Activated T-cell treated with anti-CD3 and anti-CD28 coated beads, Interleukin-2, amount 50 U/mL, for 72 hours (primary cell): Measurements from ENCODE around the gene SLC22A23. TPM values are rescaled to one million over a fixed set of nuclear protein-coding genes. Genes with fewer than 3 reads are reported as not detected.
A peak's percentile ranks its signal among the peaks of the same experiment; 100 is the strongest.

Experiments
- ATAC-seq, 2 donors: fragments of 150-1000 bp; cut with Tn5 transposase; replicated peaks in 1 of 2; 2 replicates each; pipeline ENCODE4 v1.10.0; 2021; ENCODE audit warnings: moderate library complexity in 2 of 2, mild to moderate bottlenecking in 1 of 2
- DNase-seq, 2 donors: peaks; one replicate each; pipeline ENCODE4 v3.0.0; 2021 to 2022; ENCODE audit warnings: mixed read lengths in 1 of 2
- H3K27ac Mint-ChIP-seq: one replicate; pipeline ENCODE4 v1.8.0; 2022; ENCODE audit warnings: mild to moderate bottlenecking, moderate library complexity, mixed read lengths
- H3K27me3 Mint-ChIP-seq: one replicate; pipeline ENCODE4 v1.8.0; 2022; ENCODE audit warnings: low read depth, mixed read lengths
- H3K36me3 Mint-ChIP-seq, 2 donors: one replicate each; pipeline ENCODE4 v1.8.0; 2022; ENCODE audit warnings: mixed read lengths in 2 of 2, mild to moderate bottlenecking in 1 of 2; ENCODE audit not compliant: insufficient read depth in 2 of 2
- H3K4me1 Mint-ChIP-seq: one replicate; pipeline ENCODE4 v1.8.0; 2022; ENCODE audit warnings: low read depth, mixed read lengths
- H3K4me3 Mint-ChIP-seq, 2 donors: one replicate each; pipeline ENCODE4 v1.8.0; 2022; ENCODE audit warnings: mild to moderate bottlenecking in 2 of 2, mixed read lengths in 2 of 2, moderate library complexity in 2 of 2
- H3K9me3 Mint-ChIP-seq, 2 donors: one replicate each; pipeline ENCODE4 v1.8.0; 2022; ENCODE audit warnings: mixed read lengths in 2 of 2
- total RNA-seq, 2 donors: library from RNA; stranded (reverse); gene quantifications; one replicate each; pipeline ENCODE4 v1.2.3, GENCODE V29; 2022

The SLC22A23 gene
- total RNA-seq, 2 donors from 2014 or later = 1.5 to 2.0 TPM

DNA sequence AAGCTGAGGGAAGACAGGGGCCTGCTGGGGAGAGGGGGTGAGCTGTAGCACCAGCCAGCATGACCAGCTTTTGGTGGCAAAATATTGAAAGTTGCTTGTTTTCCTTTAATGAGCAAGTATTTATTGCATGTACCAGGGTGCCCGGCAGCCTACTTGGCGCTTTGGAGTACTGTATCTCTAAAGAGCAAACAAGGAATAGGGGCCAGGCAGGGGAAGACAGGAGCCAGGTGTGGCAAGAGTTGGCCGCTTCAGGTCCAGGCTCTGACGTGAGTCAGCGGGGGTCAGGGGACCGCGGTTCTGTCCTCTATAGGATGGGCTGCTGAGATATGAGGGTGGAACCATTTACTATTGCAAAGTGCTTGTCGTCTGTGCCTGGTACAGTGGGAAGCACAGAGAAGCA is 135.0 kb downstream of the SLC22A23 start:
- ATAC-seq (no peak), DNase-seq (no peak)
- H3K4me1 Mint-ChIP-seq = peaks cover 38% of the 10 kb centered on the region
- no peaks in the 10 kb centered on the region for H3K36me3 Mint-ChIP-seq
- H3K4me3 Mint-ChIP-seq = no peak overlapping the region
- H3K9me3 Mint-ChIP-seq = no peaks in the 10 kb centered on the region
- H3K27me3 Mint-ChIP-seq = peaks cover 12% of the 10 kb centered on the region
- no peak overlapping the region for H3K27ac Mint-ChIP-seq

DNA sequence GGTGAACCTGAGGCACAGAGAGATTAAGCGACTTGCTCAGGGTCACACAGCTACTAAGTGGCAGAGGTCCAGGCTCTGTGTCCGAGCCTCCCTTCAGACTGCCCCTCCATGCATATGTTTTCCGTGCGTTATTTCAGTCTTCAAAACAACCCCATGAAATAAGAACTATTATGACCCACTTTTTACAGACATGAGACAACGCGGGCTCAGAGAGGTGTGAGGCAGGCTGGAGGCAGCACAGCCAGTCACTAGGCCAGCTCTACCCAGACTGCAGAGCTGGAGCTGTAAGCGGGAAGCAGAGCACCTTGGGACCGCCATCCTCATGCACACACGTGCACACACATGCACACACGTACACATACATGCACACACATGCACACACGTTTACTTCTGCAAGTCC is 135.8 kb downstream of the SLC22A23 start:
- Mint-ChIP-seq H3K9me3 (no peaks in the 10 kb centered on the region), H3K27me3 (peaks cover 14% of the 10 kb centered on the region), H3K27ac (no peak overlapping the region), H3K36me3 (no peaks in the 10 kb centered on the region), H3K4me1 (peaks cover 38% of the 10 kb centered on the region), H3K4me3 (no peak overlapping the region)
- no peak for ATAC-seq
- no peak for DNase-seq

DNA sequence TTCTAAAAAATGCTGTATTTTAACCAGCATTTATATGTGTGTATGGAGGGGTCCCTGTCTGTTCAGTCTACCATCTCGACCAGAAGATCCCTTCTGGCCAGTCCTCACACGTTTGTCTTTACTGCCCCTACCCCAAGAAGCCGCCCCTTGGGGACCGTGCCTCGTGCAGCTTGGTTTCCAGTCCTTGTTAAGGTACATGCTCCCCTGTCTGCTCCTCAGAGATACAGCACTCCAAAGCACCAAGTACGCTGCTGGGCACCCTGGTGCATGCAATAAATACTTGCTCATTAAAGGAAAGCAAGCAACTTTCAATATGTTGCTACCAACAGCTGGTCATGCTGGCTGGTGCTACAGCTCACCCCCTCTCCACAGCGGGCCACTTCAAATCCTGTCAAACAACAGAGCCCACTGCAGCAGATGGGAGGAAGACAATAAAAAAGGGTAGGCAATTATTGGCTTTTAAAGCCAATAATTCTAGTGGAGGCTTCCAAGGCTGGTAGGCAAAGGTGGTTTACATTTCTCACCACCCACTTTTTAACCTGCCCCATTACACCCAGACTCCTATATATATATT is 136.5 kb downstream of the SLC22A23 start:
- H3K4me3 Mint-ChIP-seq = no peak overlapping the region
- H3K27me3 Mint-ChIP-seq = peaks cover 14% of the 10 kb centered on the region
- no peaks in the 10 kb centered on the region for H3K9me3 Mint-ChIP-seq
- H3K27ac Mint-ChIP-seq = no peak overlapping the region
- no peaks in the 10 kb centered on the region for H3K36me3 Mint-ChIP-seq
- H3K4me1 Mint-ChIP-seq = peaks cover 38% of the 10 kb centered on the region
- DNase-seq (no peak), ATAC-seq (no peak)

DNA sequence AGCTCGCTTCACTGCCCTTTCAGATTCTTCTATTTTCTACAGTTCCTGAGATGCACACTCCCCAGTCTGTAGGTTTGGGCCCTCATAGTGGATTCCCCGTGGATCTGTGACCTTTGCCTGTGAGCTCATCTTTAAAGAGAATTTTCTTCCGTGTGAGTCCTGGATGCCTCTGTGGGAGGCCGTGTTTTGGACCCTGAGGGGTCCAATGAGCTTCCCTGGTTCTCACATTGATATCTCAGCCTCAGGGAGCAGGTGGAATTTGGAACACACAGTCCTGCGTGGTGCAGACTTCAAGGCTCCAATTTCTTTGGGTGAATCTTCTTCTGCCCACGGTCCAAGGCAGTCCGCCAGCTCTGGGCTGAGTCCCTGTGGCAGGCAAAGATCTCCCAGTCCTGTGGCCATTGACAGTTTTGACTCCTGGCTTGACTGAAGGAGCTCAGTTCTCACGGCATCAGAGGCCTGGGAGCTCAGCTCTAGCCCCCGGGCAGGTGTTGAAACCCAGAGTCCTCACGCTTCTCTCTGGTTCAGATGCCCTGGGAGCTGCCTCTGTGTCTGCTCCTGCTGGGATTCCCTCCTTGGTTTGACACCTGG is 137.1 kb downstream of the SLC22A23 start:
- H3K27me3 Mint-ChIP-seq = peaks cover 14% of the 10 kb centered on the region
- H3K4me3 Mint-ChIP-seq = no peak overlapping the region
- no peaks in the 10 kb centered on the region for H3K9me3 Mint-ChIP-seq
- DNase-seq (no peak), ATAC-seq (no peak)
- H3K4me1 Mint-ChIP-seq = peaks cover 32% of the 10 kb centered on the region
- no peak overlapping the region for H3K27ac Mint-ChIP-seq
- H3K36me3 Mint-ChIP-seq = no peaks in the 10 kb centered on the region

DNA sequence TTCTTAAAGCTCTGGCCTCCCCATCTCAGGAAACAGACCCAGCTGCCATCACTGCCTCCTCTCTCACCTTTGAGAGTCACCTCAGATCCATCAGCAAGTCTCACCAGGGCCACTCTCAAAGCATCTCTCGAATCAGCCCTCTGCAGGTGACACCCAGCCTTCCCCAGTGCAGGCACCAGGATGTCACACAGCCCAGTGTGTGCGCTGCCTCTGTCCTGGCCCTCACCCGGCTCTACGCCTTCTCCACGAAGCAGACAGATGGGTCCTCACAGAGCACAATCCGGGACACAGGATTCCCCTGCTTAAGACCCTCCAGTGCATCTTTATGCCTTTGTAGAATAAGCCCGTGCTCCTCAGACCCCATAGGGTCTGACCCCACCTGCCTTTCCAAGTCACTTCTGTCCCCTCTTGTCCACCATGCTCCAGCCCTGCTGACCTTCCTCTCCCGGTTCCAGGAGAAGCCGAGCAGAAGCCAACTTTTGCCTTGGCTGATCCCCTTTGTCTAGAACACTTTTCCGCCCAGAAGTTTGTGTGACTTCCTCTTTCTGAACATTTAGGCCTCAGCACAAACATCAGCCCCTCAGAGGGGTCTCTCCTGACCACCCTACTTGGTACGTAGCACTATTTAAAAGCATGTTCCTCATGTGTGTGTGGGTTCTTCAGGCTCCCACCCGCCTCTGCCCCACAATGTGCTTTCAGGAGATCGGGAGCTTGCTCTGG is 137.9 kb downstream of the SLC22A23 start:
- Mint-ChIP-seq H3K27me3 (peaks cover 14% of the 10 kb centered on the region), H3K4me3 (peak overlapping the region in 1 of 2 donors; percentile 52), H3K36me3 (no peaks in the 10 kb centered on the region), H3K9me3 (no peaks in the 10 kb centered on the region), H3K27ac (no peak overlapping the region), H3K4me1 (peaks cover 25% of the 10 kb centered on the region)
- no peak for DNase-seq
- peak in 1 of 2 donors; percentile 11 for ATAC-seq

DNA sequence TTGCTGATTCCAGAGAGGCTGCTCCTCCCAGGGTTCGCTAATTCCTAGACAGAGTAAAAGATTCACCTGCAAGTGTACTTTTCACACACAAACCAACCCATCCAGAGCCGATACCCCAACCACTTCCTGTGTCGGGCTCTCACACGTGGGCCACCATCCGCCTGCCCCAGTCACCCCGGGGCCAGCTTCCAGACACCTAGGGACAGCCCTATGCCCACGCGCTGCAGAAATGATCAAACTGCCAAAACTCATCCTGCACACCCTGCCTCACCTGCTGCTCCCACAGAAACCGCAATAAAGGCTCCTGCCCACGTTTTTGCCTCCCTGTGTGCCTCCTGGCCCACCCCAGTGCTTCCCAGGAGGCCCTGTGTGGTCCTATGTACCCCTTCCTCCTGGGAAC is 138.6 kb downstream of the SLC22A23 start:
- ATAC-seq = peak; percentile 90 to 96
- H3K4me3 Mint-ChIP-seq = peak overlapping the region; percentile 12 to 52
- H3K27ac Mint-ChIP-seq = no peak overlapping the region
- H3K9me3 Mint-ChIP-seq = no peaks in the 10 kb centered on the region
- H3K4me1 Mint-ChIP-seq = peaks cover 22% of the 10 kb centered on the region
- H3K36me3 Mint-ChIP-seq = no peaks in the 10 kb centered on the region
- DNase-seq = peak; percentile 56 to 57
- peaks cover 14% of the 10 kb centered on the region for H3K27me3 Mint-ChIP-seq

DNA sequence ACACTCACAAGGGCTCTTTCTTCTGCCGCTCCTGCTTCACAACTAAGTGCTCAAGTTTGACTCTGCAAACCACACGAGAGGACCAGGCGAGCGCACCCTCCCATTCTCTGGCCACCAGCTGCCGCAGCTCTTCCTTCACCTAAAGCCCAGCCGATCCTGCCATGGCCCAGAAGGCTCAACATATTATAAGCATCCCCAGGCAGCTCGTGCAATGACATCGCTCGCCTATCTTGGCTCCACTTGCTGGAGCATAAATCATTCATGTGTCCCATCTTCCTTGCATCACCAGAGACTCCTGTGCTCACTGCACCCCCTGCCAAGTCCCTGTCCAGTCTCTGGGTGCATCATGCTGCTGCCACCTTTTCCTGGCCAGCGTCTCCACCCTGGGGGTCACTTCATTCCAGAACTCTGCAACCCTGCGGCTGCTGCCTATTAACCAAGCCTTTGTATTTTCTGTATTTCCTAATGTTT is 139.1 kb downstream of the SLC22A23 start:
- H3K27ac Mint-ChIP-seq = no peak overlapping the region
- peak in 1 of 2 donors; percentile 12 for ATAC-seq

DNA sequence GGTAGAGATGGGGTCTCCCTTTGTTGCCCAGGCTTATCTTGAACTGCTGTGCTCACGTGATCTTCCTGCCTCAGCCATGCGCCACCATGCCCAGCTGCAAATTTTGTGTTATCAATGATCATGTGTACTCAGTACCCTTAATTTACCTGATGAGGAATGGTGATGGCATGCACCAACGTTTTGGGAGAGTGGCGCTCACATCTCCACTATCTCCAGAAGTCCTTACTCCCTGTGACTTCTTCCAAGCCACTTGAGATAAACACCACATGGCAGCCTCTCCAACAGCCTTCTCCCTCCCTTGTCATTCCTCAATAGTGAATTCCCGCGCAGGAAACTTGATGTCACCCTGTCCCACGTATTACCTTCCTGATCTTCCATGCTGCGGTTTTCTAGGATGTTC is 140.0 kb downstream of the SLC22A23 start:
- Mint-ChIP-seq H3K27ac (no peak overlapping the region), H3K36me3 (no peaks in the 10 kb centered on the region), H3K27me3 (peaks cover 14% of the 10 kb centered on the region), H3K9me3 (no peaks in the 10 kb centered on the region), H3K4me1 (peaks cover 22% of the 10 kb centered on the region), H3K4me3 (no peak overlapping the region)
- DNase-seq (no peak), ATAC-seq (no peak)

More for the DNA sequence above, 139.1 kb downstream of the SLC22A23 start:
- Mint-ChIP-seq H3K4me3 (peak overlapping the region in 1 of 2 donors; percentile 12), H3K27me3 (peaks cover 14% of the 10 kb centered on the region), H3K36me3 (no peaks in the 10 kb centered on the region), H3K9me3 (no peaks in the 10 kb centered on the region), H3K4me1 (peaks cover 22% of the 10 kb centered on the region)
- DNase-seq = no peak

DNA sequence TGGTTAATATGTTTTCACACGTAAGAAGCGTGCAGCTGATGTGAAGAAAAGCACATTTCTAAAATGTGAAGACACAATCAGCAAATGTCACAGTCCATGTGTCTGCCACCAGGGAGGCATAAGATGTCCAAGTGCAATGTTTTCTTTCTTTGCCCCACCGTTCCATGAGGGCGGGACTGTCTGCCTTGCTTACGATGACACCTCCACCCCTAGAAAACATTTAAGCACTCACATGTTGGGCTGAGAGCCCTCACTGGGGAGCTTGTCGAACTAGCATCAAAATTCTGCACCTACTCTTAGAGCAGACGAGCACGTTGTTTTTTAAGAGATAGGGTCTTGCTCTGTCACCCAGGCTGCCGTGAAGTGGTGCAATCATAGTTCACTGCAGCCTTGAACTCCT is 140.5 kb downstream of the SLC22A23 start:
- peaks cover 14% of the 10 kb centered on the region for H3K27me3 Mint-ChIP-seq
- H3K9me3 Mint-ChIP-seq = no peaks in the 10 kb centered on the region
- no peak overlapping the region for H3K27ac Mint-ChIP-seq
- no peaks in the 10 kb centered on the region for H3K36me3 Mint-ChIP-seq
- peaks cover 22% of the 10 kb centered on the region for H3K4me1 Mint-ChIP-seq
- DNase-seq (no peak), ATAC-seq (no peak)
- no peak overlapping the region for H3K4me3 Mint-ChIP-seq

DNA sequence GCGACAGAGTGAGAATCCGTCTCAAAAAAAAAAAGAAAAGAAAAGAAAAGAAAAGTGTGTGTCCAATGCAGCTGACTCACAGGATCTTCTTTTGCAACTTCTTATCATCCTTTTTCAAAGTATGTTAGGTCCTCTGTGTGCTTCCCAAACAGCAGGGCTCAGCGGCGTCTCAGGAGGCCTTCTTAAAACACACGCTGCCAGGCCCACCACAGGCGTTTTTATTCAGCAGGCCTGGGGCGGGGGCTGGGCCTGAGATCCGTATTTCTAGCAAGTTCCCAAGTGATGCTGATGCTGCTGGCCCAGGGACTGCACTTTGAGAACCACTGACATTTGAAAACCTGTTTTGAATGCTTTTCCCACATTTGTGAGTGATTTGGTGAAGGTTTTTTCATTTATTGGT is 141.0 kb downstream of the SLC22A23 start:
- ATAC-seq (no peak), DNase-seq (no peak)
- H3K27me3 Mint-ChIP-seq = peaks cover 14% of the 10 kb centered on the region
- H3K27ac Mint-ChIP-seq = no peak overlapping the region
- no peaks in the 10 kb centered on the region for H3K9me3 Mint-ChIP-seq
- H3K36me3 Mint-ChIP-seq = no peaks in the 10 kb centered on the region
- H3K4me1 Mint-ChIP-seq = peaks cover 22% of the 10 kb centered on the region
- no peak overlapping the region for H3K4me3 Mint-ChIP-seq

DNA sequence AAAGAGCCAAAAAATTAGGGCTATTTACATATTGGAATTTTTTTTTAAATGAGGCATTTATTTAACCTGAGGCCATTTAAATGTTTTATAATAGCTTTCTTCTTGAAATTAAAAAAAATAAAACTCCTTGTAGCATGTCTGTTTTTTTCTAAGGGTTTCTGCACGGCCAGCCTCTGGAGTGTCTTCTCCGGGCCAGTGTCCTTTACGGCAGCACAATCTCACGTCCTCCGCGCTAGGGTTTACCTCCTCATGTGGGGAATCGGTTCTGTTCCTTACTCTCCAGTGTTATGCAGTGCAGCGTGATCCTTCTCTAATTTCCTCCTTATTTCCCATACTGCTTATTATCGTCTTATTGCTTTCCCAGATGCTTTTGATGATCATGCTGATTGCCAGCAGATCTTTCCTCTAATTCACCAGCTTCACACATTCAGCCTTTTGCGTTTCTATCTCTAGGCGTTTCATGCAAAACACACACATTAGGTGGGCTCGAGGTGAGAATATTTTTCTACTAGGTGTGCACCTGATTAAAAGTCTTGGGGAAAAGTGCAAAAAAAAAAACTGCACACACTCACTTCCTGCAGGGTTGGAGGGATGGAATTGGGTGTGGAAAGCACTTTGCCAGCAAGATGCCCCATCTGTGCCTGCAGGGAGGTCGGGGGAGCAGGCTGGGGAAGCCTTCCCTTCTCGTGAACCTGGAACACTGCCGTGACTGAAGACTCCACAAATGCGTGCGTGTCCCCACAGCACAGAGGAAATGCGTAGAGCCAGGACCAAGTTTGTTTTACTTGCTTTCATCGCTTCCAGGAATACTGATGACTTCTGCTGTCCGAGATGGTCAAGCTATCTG is 142.0 kb downstream of the SLC22A23 start:
- Mint-ChIP-seq H3K4me3 (no peak overlapping the region), H3K27ac (no peak overlapping the region), H3K4me1 (peaks cover 22% of the 10 kb centered on the region), H3K9me3 (no peaks in the 10 kb centered on the region), H3K36me3 (no peaks in the 10 kb centered on the region), H3K27me3 (peaks cover 14% of the 10 kb centered on the region)
- DNase-seq = no peak
- ATAC-seq = no peak

DNA sequence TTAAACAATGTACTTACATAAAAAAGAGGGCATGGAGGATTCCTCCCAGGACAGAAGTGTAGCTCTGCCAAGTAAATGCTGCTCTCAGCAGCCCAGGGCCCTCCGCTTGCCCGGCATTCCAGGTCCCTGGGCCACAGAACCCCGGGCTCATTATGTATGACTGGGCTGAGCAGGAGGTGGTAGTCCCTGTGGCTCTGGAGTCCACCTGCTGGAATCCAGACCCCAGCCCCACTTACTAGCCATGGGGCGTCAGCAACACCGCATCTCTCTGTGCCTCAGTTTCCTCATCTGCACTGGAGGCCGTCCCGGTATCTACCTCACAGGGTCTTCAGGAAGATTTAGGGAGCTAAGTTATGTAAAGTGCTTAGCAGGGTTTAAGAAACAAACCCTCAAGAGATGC is 142.7 kb downstream of the SLC22A23 start:
- Mint-ChIP-seq H3K4me1 (peaks cover 19% of the 10 kb centered on the region), H3K9me3 (no peaks in the 10 kb centered on the region), H3K27ac (no peak overlapping the region), H3K4me3 (no peak overlapping the region), H3K27me3 (peaks cover 14% of the 10 kb centered on the region), H3K36me3 (no peaks in the 10 kb centered on the region)
- ATAC-seq = no peak
- DNase-seq = no peak
